ENCODE measurements around the gene BRD3. TPM values are rescaled to one million over a fixed set of nuclear protein-coding genes. Genes with fewer than 3 reads are reported as not detected.
A peak's percentile ranks its signal among the peaks of the same experiment; 100 is the strongest.
"Not testable (repeated sequence)": the region's sequence is repeated elsewhere in the genome, so short reads cannot be mapped to it uniquely, and the experiment has no call there.

BRD3 gene
- total RNA-seq, 4 donors from 2014 or later = 10.8 to 21.5 (median 16.5) TPM

DNA sequence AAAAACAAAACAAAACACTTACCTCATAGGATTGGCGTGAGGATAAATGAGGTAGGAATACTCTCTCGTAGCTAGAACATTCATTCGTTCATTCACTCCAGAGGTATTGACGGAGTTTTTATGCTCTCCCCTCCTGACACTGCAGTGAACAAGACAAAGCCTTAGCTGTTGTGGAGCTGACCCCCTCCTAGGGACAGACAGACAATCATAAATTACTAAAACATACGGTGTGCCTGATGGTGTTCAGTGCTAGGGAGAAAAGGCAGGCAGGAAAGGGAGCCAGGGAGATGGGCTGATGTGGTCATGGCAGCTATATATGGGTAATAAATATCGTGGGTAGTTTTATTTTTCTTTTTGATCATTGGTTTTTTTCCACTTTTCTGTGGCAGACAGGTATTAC is 5.7 kb upstream of the BRD3 start:
- Histone ChIP-seq H3K27ac (no peak overlapping the region), H3K4me3 (no peak overlapping the region), H3K4me1 (no peaks in the 10 kb centered on the region), H3K9me3 (peaks cover 0 to 6% (median 0%) of the 10 kb centered on the region in 3 donors), H3K36me3 (no peaks in the 10 kb centered on the region), H3K27me3 (no peaks in the 10 kb centered on the region)
- DNase-seq (no peak), ATAC-seq (no peak)
- TF ChIP-seq POLR2A (IDR thresholded peaks at IDR 0.05) = no peak
- TF ChIP-seq, protein P1, sequence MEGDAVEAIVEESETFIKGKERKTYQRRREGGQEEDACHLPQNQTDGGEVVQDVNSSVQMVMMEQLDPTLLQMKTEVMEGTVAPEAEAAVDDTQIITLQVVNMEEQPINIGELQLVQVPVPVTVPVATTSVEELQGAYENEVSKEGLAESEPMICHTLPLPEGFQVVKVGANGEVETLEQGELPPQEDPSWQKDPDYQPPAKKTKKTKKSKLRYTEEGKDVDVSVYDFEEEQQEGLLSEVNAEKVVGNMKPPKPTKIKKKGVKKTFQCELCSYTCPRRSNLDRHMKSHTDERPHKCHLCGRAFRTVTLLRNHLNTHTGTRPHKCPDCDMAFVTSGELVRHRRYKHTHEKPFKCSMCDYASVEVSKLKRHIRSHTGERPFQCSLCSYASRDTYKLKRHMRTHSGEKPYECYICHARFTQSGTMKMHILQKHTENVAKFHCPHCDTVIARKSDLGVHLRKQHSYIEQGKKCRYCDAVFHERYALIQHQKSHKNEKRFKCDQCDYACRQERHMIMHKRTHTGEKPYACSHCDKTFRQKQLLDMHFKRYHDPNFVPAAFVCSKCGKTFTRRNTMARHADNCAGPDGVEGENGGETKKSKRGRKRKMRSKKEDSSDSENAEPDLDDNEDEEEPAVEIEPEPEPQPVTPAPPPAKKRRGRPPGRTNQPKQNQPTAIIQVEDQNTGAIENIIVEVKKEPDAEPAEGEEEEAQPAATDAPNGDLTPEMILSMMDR (IDR thresholded peaks at IDR 0.05 in 4 of 5, conservative IDR thresholded peaks at IDR 0.05 in 1 of 5) = no peak
- in situ Hi-C loops (cut with MboI; ENCODE audit: low sequenced_read_pairs in 4 of 4) (no loop called here), intact Hi-C loops (cut with DNase I; ENCODE audit: low total_unique reads) (no loop called here)

DNA sequence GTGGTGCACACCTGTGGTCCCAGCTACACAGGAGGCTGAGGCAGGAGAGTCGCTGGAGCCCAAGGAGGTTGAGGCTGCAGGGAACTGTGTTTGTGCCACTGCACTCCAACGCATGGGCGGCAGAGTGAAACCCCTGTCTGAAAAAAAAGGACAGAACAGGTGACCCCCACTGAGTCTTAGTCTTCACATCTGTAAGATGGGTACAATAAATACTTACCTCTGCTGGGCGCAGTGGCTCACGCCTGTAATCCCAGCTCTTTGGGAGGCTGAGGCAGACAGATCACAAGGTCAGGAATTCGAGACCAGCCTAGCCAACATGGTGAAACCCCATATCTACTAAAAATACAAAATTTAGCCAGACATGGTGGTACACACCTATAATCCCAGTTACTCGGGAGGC is 4.9 kb upstream of the BRD3 start:
- H3K4me3 ChIP-seq; intact Hi-C loops (cut with DNase I; ENCODE audit: low total_unique reads); H3K36me3 ChIP-seq; H3K27me3 ChIP-seq; DNase-seq; ATAC-seq; H3K27ac ChIP-seq; H3K4me1 ChIP-seq; H3K9me3 ChIP-seq; in situ Hi-C loops (cut with MboI; ENCODE audit: low sequenced_read_pairs in 4 of 4): not testable (repeated sequence)

DNA sequence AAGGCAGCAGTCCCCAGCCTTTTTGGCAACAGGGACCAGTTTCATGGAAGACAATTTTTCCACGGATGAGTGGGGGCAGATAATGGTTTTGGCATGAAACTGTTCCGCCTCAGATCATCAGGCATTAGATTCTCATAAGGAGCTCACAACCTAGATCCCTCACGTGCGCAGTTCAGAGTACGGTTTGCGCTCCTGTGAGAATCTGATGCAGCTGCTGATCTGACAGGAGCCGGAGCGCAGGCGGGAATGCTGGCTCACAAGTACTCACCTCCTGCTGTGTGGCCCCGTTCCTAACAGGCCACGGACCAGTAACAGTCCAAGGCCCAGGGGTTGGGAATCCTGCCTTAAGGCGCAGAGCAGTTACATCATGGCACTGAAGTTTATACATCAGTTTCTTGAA is 3.3 kb upstream of the BRD3 start:
- no peak overlapping the region for H3K27ac ChIP-seq
- ATAC-seq (no peak), DNase-seq (no peak)
- peaks cover 7 to 9% of the 10 kb centered on the region in 2 donors for H3K4me1 ChIP-seq
- H3K4me3 ChIP-seq = no peak overlapping the region
- in situ Hi-C loops (cut with MboI; ENCODE audit: low sequenced_read_pairs in 4 of 4) = no loop called here
- no peaks in the 10 kb centered on the region for H3K9me3 ChIP-seq
- no peaks in the 10 kb centered on the region for H3K27me3 ChIP-seq
- H3K36me3 ChIP-seq = no peaks in the 10 kb centered on the region
- intact Hi-C loops (cut with DNase I; ENCODE audit: low total_unique reads) = no loop called here
- TF ChIP-seq POLR2A (IDR thresholded peaks at IDR 0.05) = no peak
- TF ChIP-seq, protein P1 (IDR thresholded peaks at IDR 0.05 in 4 of 5, conservative IDR thresholded peaks at IDR 0.05 in 1 of 5) = no peak

DNA sequence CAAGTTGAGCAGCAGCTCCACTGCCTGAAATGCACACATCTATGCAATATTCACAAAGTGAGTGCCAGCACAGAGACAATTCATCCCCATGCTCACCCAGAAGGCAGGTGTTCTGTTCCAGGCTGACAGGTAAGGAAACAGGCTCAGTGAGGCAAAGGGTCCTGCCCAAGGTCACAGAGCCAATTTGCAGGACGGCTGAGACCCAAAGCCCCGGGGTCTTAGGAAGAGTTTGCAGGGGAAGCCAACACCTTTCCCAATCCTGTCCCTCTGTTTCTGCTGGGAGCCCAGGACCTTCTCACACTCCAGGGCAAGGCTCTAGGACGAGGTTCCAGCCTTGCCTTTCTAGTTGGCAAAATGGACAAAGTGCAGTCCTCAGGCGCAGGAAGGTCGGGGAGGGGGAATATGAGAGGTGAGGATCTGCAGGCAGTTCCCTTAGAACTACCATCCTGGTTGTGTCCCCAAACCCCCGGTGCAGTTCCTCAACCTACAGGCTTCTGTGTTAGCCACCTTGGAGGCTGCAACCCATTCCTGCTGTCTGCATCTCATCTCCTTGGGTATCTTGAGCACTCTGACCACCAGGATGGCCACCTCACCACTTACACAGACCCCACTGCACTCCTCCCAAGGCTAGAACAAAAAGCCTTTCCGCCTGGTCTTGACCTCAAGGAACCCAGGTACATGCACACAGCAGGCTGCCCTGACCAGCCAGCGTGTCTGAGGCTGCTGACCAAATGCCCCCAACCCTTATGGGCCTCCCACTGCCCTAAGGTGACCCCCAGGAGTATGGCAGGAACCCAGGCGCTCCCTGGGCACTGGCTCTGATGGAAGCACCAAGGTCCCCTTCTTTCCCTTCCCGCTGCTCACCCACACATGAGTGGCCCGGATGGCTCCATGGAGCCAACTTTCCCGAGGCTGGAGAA is 1.9 kb upstream of the BRD3 start:
- in situ Hi-C loops (cut with MboI; ENCODE audit: low sequenced_read_pairs in 4 of 4) = no loop called here

More for the DNA sequence above, 1.9 kb upstream of the BRD3 start:
- H3K27me3 ChIP-seq = no peaks in the 10 kb centered on the region
- no peak overlapping the region for H3K4me3 ChIP-seq
- H3K27ac ChIP-seq = no peak overlapping the region
- ATAC-seq = no peak
- H3K9me3 ChIP-seq = no peaks in the 10 kb centered on the region
- H3K36me3 ChIP-seq = no peaks in the 10 kb centered on the region
- intact Hi-C loops (cut with DNase I; ENCODE audit: low total_unique reads) = loop anchor here (2.0 to 5.0 kb wide), 3 partner anchors 45 to 1893 kb away; partner anchors contain the start of genes BRD3OS, RXRA and UBAC1
- no peak for TF ChIP-seq POLR2A (IDR thresholded peaks at IDR 0.05)
- TF ChIP-seq, protein P1 (IDR thresholded peaks at IDR 0.05 in 4 of 5, conservative IDR thresholded peaks at IDR 0.05 in 1 of 5) = no peak
- DNase-seq = peak in 1 of 2 donors; percentile 13
- peaks cover 20 to 23% of the 10 kb centered on the region in 2 donors for H3K4me1 ChIP-seq
